CD14-positive monocyte (primary cell): ENCODE measurements around the gene THY1. TPM values are rescaled to one million over a fixed set of nuclear protein-coding genes. Genes with fewer than 3 reads are reported as not detected.

ENCODE experiments used
- DNase-seq, 3 donors: peaks; one replicate each; pipeline ENCODE4 v3.0.0-alpha.2; 2011 to 2022
- H2AFZ ChIP-seq: 2 replicates; pipeline ENCODE4 v1.6.0; 2012; ENCODE audit warnings: mild to moderate bottlenecking, low read depth, low read length, inconsistent platforms; ENCODE audit not compliant: insufficient read depth, poor library complexity, severe bottlenecking
- H3K27ac ChIP-seq, 2 donors: 1 replicate in 1 of 2; 2 replicates in 1 of 2; pipeline ENCODE4 v1.5.1; 2012 to 2013; ENCODE audit warnings: low read length in 2 of 2, control low read depth in 1 of 2, inconsistent platforms in 1 of 2, low read depth in 1 of 2, mild to moderate bottlenecking in 1 of 2
- H3K27me3 ChIP-seq, 2 donors: one replicate each; pipeline versions ENCODE4 v1.6.0 to v1.6.1; 2011 to 2013; ENCODE audit warnings: low read length in 2 of 2; ENCODE audit not compliant: control insufficient read depth in 2 of 2, insufficient read depth in 2 of 2
- H3K36me3 ChIP-seq, 2 donors: replicated peaks in 1 of 2; 1 replicate in 1 of 2; 2 replicates in 1 of 2; pipeline versions ENCODE4 v1.5.1 to v1.6.1; 2012 to 2013; ENCODE audit warnings: low read length in 2 of 2, control low read depth in 1 of 2, inconsistent platforms in 1 of 2, mild to moderate bottlenecking in 1 of 2; ENCODE audit not compliant: insufficient read depth in 2 of 2, control insufficient read depth in 1 of 2
- H3K4me1 ChIP-seq, 2 donors: 1 replicate in 1 of 2; 2 replicates in 1 of 2; pipeline versions ENCODE4 v1.5.1 to v1.6.1; 2012 to 2013; ENCODE audit warnings: low read length in 2 of 2, control low read depth in 1 of 2, inconsistent platforms in 1 of 2, mild to moderate bottlenecking in 1 of 2, moderate library complexity in 1 of 2; ENCODE audit not compliant: insufficient read depth in 2 of 2, control insufficient read depth in 1 of 2
- H3K4me2 ChIP-seq: replicated peaks from 2 replicates; pipeline ENCODE3; 2012; ENCODE audit warnings: low read length, moderate library complexity, mild to moderate bottlenecking; ENCODE audit not compliant: poor library complexity, severe bottlenecking; ENCODE audit errors: extremely low read depth
- H3K4me3 ChIP-seq, 3 experiments: fragments of 200-600 bp in 1 of 3; sonication (generic) in 1 of 3; replicated peaks in 1 of 3; 1 replicate in 2 of 3; 2 replicates in 1 of 3; pipeline ENCODE4 v1.5.1; 2011 to 2013; ENCODE audit warnings: low read length in 3 of 3, mild to moderate bottlenecking in 3 of 3, control low read depth in 2 of 3, low read depth in 2 of 3, inconsistent platforms in 1 of 3, moderate library complexity in 1 of 3
- H3K79me2 ChIP-seq: 2 replicates; pipeline ENCODE4 v1.6.0; 2012; ENCODE audit warnings: mild to moderate bottlenecking, control low read depth, inconsistent platforms, low read length, moderate library complexity; ENCODE audit not compliant: insufficient read depth
- H3K9ac ChIP-seq: 2 replicates; pipeline ENCODE4 v1.6.0; 2017; ENCODE audit warnings: low read length, mild to moderate bottlenecking; ENCODE audit not compliant: insufficient read depth, poor library complexity, severe bottlenecking
- H3K9me3 ChIP-seq, 2 donors: replicated peaks in 1 of 2; 1 replicate in 1 of 2; 2 replicates in 1 of 2; pipeline versions ENCODE4 v1.5.1 to v1.6.1; 2012 to 2013; ENCODE audit warnings: low read length in 2 of 2, control low read depth in 1 of 2; ENCODE audit not compliant: control insufficient read depth in 1 of 2, insufficient read depth in 1 of 2
- H4K20me1 ChIP-seq: 2 replicates; pipeline ENCODE4 v1.6.0; 2012; ENCODE audit warnings: mild to moderate bottlenecking, low read length, control low read depth, moderate library complexity; ENCODE audit not compliant: insufficient read depth
- H3K27ac Mint-ChIP-seq, 7 donors: one replicate each; pipeline ENCODE4 v1.8.0; 2020; ENCODE audit warnings: mild to moderate bottlenecking in 7 of 7, mixed read lengths in 7 of 7, moderate library complexity in 6 of 7, inconsistent platforms in 2 of 7
- H3K27me3 Mint-ChIP-seq, 3 donors: one replicate each; pipeline ENCODE4 v1.8.0; 2021 to 2022; ENCODE audit warnings: low read depth in 3 of 3, mild to moderate bottlenecking in 3 of 3, mixed read lengths in 3 of 3, moderate library complexity in 3 of 3, inconsistent platforms in 1 of 3
- H3K36me3 Mint-ChIP-seq, 2 donors: one replicate each; pipeline ENCODE4 v1.8.0; 2020; ENCODE audit warnings: mixed read lengths in 2 of 2, inconsistent platforms in 1 of 2, mild to moderate bottlenecking in 1 of 2
- H3K4me1 Mint-ChIP-seq: one replicate; pipeline ENCODE4 v1.8.0; 2020; ENCODE audit warnings: mild to moderate bottlenecking, mixed read lengths
- H3K4me3 Mint-ChIP-seq, 2 donors: one replicate each; pipeline ENCODE4 v1.8.0; 2020; ENCODE audit warnings: mild to moderate bottlenecking in 2 of 2, mixed read lengths in 2 of 2, moderate library complexity in 1 of 2
- H3K9me3 Mint-ChIP-seq, 7 donors: one replicate each; pipeline ENCODE4 v1.8.0; 2020 to 2022; ENCODE audit warnings: mixed read lengths in 7 of 7, mild to moderate bottlenecking in 6 of 7, moderate library complexity in 6 of 7, inconsistent platforms in 2 of 7
- CTCF ChIP-seq: fragments of 200-600 bp; IDR thresholded peaks from one replicate; pipeline ENCODE4 v1.8.0; 2022; ENCODE audit warnings: antibody characterized with exemption, mild to moderate bottlenecking
- WGBS: methylation state at CpG from one replicate; pipeline ENCODE4 v1.1.5; 2013; ENCODE audit warnings: missing lambda C conversion rate; ENCODE audit not compliant: insufficient coverage; 5-methylcytosine and 5-hydroxymethylcytosine counted together
- intact Hi-C, 2 donors: fragments of 100-400 bp; cut with micrococcal nuclease; formaldehyde crosslinking; loops; one replicate each; pipeline versions ENCODE4 v1.15.0 to v1.15.1; 2023
- polyA plus RNA-seq, 3 donors: library from polyadenylated mRNA; depleted of rRNA in 1 of 3; unstranded in 2 of 3; stranded (reverse) in 1 of 3; fragments of 300-500 nt in 2 of 3; fragments of >200 nt in 1 of 3; fragmentation: Illumina TruSeq in 2 of 3; gene quantifications; 1 replicate in 2 of 3; 2 replicates in 1 of 3; pipeline ENCODE4 v1.2.3, GENCODE V29; 2012 to 2021

Gene THY1
- polyA plus RNA-seq, 3 donors, result not detected

DNA sequence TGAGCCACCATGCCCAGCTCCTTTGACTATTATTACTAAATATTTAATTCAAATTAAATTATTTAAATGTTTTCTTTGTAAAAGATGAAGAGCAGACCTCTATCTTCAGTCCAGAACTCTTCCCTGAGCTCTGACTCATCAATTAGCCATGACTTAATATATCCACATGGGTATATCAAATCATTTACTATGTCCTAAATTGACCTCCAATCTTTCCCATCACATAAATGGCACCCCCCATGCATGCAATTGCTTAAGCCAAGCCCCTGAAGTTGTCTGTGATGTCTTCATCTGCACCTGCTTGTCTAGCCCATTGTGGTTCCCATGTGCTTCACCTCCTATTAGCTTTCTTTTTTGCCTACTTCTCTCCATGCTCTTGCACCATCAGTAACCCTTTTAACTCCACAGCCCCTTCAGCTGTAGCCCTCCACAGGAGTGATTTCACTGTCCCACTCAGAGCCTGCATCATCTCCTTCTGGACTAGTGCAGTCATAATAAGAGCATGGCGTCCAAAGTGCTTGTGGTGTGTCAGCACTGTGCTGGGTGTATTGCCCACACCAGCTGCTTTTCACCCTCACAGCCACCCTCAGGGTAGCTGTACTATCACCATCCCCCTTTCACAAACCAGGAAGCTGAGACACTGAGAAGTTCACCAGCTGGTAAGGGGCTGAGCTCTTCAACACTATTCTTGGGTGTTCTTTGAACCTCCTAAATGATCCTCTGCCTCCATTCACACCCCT, 11.8 kb upstream of the THY1 start:
- Histone ChIP-seq H3K9me3 (no peaks in the 10 kb centered on the region), H3K4me1 (no peaks in the 10 kb centered on the region), H4K20me1 (no peaks in the 10 kb centered on the region), H3K27me3 (no peaks in the 10 kb centered on the region), H3K79me2 (no peaks in the 10 kb centered on the region), H3K36me3 (no peaks in the 10 kb centered on the region), H3K4me2 (no peak overlapping the region), H3K9ac (no peak overlapping the region), H2AFZ (no peak overlapping the region), H3K4me3 (no peak overlapping the region), H3K27ac (no peak overlapping the region)
- no peak for DNase-seq
- H3K4me3 Mint-ChIP-seq, result no peak overlapping the region
- no peak overlapping the region for H3K27ac Mint-ChIP-seq
- intact Hi-C loops, result no loop called here
- peaks cover 8 to 16% (median 13%) of the 10 kb centered on the region in 3 donors for H3K27me3 Mint-ChIP-seq
- H3K9me3 Mint-ChIP-seq, result peaks cover 0 to 6% (median 3%) of the 10 kb centered on the region in 7 donors
- TF ChIP-seq CTCF, result no peak
- no peaks in the 10 kb centered on the region for H3K36me3 Mint-ChIP-seq
- no peaks in the 10 kb centered on the region for H3K4me1 Mint-ChIP-seq
- no CpG with 5 or more reads among the region's 1 CpG for WGBS

DNA sequence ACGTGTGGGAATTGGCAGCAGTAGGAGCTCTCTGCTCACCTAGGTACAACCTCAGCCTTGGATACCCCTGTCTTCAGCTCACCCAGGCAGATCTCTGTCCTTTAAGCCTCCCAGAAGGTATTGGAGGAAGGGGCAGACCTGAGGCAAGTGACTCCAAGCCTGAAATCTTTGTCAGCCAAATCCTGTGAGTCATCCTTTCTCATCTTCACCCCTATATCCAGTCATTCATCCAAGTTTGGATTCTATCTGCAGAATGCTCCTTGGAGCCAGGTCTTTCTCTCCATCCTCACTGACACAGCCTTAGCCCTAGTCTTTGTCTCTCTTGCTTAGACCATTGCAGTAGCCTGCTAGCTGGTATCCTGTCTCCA, 10.4 kb upstream of the THY1 start:
- H3K4me3 ChIP-seq, result no peak overlapping the region
- H2AFZ ChIP-seq, result no peak overlapping the region
- H3K4me1 ChIP-seq, result no peaks in the 10 kb centered on the region
- no peak for TF ChIP-seq CTCF
- H3K4me3 Mint-ChIP-seq, result no peak overlapping the region
- peak overlapping the region in 1 of 7 donors; percentile 11 for H3K27ac Mint-ChIP-seq
- H3K27me3 ChIP-seq, result no peaks in the 10 kb centered on the region
- H3K27ac ChIP-seq, result no peak overlapping the region
- no peak for DNase-seq
- peaks cover 0 to 6% of the 10 kb centered on the region in 2 donors for H3K9me3 ChIP-seq
- H4K20me1 ChIP-seq, result no peaks in the 10 kb centered on the region
- no CpG with 5 or more reads among the region's 1 CpG for WGBS
- no peak overlapping the region for H3K4me2 ChIP-seq
- peaks cover 7 to 19% (median 10%) of the 10 kb centered on the region in 3 donors for H3K27me3 Mint-ChIP-seq
- H3K9ac ChIP-seq, result no peak overlapping the region
- H3K9me3 Mint-ChIP-seq, result peaks cover 2 to 10% (median 8%) of the 10 kb centered on the region in 7 donors
- H3K4me1 Mint-ChIP-seq, result no peaks in the 10 kb centered on the region
- intact Hi-C loops, result no loop called here
- no peaks in the 10 kb centered on the region for H3K36me3 Mint-ChIP-seq
- H3K79me2 ChIP-seq, result no peaks in the 10 kb centered on the region
- H3K36me3 ChIP-seq, result no peaks in the 10 kb centered on the region
